CD4-positive, alpha-beta T cell treated with Interleukin-17A for 4 hours (primary cell): ENCODE measurements around the gene MADD.
A peak's percentile ranks its signal among the peaks of the same experiment; 100 is the strongest.
"Not testable (repeated sequence)": the region's sequence is repeated elsewhere in the genome, so short reads cannot be mapped to it uniquely, and the experiment has no call there.

Source experiments
- DNase-seq: peaks from one replicate; pipeline ENCODE4 v3.0.0-alpha.2; 2020; ENCODE audit warnings: mixed read lengths

The MADD gene

GRCh38 chr11:47326198-47326597 lies 56.3 kb downstream of the MADD start:
- DNase-seq = no peak

GRCh38 chr11:47327025-47327424 lies 57.1 kb downstream of the MADD start:
- DNase-seq = no peak

GRCh38 chr11:47327949-47328348 lies 58.0 kb downstream of the MADD start:
- DNase-seq = no peak

- no peak for DNase-seq
Measured at GRCh38 chr11:47328449-47329390, 58.8 kb downstream of the MADD start.

GRCh38 chr11:47329431-47329986 lies 59.6 kb downstream of the MADD start:
- no peak for DNase-seq

- peak; percentile 14 for DNase-seq
Measured at GRCh38 chr11:47329987-47330931, 60.3 kb downstream of the MADD start.

GRCh38 chr11:47331454-47332302 lies 61.7 kb downstream of the MADD start:
- DNase-seq = no peak

- DNase-seq = no peak
Measured at GRCh38 chr11:47332303-47332711, 62.4 kb downstream of the MADD start.

GRCh38 chr11:47332791-47333525 lies 63.0 kb downstream of the MADD start:
- DNase-seq = no peak

- DNase-seq = no peak
Measured at GRCh38 chr11:47333526-47333845, 63.6 kb downstream of the MADD start.

- DNase-seq = no peak
Measured at GRCh38 chr11:47333886-47334443, 64.0 kb downstream of the MADD start.

GRCh38 chr11:47334699-47335411 lies 64.9 kb downstream of the MADD start:
- not testable (repeated sequence) for DNase-seq

GRCh38 chr11:47335733-47336132 lies 65.8 kb downstream of the MADD start:
- no peak for DNase-seq

- no peak for DNase-seq
Measured at GRCh38 chr11:47336595-47336994, 66.7 kb downstream of the MADD start.

GRCh38 chr11:47337229-47337924 lies 67.4 kb downstream of the MADD start:
- no peak for DNase-seq

GRCh38 chr11:47338396-47339241 lies 68.7 kb downstream of the MADD start:
- no peak for DNase-seq

GRCh38 chr11:47340010-47340409 lies 70.1 kb downstream of the MADD start:
- DNase-seq = no peak

- no peak for DNase-seq
Measured at GRCh38 chr11:47340980-47341775, 71.2 kb downstream of the MADD start.
